Pons (tissue), 1 donor: ENCODE measurements around the gene KCNQ5.
"Not testable (repeated sequence)": the region's sequence is repeated elsewhere in the genome, so short reads cannot be mapped to it uniquely, and the experiment has no call there.

ENCODE experiments used
- DNase-seq: peaks from one replicate; pipeline ENCODE4 v3.0.0-alpha.2; 2016; ENCODE audit warnings: low spot score

Gene KCNQ5

GRCh38 chr6:72952808-72953630 is 331.2 kb downstream of the KCNQ5 start:
- no peak for DNase-seq

- no peak for DNase-seq
Observed at GRCh38 chr6:72953971-72954381, 332.1 kb downstream of the KCNQ5 start.

GRCh38 chr6:72954716-72955115 is 332.9 kb downstream of the KCNQ5 start:
- no peak for DNase-seq

- DNase-seq = no peak
Observed at GRCh38 chr6:72955666-72956065, 333.8 kb downstream of the KCNQ5 start.

- no peak for DNase-seq
Observed at GRCh38 chr6:72956272-72956671, 334.4 kb downstream of the KCNQ5 start.

- no peak for DNase-seq
Observed at GRCh38 chr6:72959821-72960220, 338.0 kb downstream of the KCNQ5 start.

GRCh38 chr6:72963946-72964345 is 342.1 kb downstream of the KCNQ5 start:
- DNase-seq = no peak

- DNase-seq = no peak
Observed at GRCh38 chr6:72966628-72967280, 344.9 kb downstream of the KCNQ5 start.

GRCh38 chr6:72967329-72967728 is 345.5 kb downstream of the KCNQ5 start:
- DNase-seq = no peak

DNA sequence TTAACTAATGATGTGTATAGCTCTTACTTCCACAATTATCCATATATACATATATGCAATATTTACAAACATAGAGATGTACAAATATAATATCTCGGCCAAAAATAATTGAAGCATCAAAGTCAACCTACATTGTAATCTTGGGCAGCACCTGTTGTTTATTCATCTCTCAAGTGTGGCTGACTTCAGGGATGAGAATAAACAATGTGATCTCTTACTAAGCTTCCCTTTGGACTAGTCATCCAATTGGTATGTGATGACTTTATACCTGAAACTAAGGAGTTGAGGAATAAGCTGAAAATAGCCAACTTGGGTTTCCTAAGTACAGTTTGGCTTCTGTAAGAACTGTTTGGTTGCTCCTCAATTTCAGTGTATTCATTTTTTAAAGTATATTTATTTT is 346.8 kb downstream of the KCNQ5 start:
- DNase-seq = no peak

DNA sequence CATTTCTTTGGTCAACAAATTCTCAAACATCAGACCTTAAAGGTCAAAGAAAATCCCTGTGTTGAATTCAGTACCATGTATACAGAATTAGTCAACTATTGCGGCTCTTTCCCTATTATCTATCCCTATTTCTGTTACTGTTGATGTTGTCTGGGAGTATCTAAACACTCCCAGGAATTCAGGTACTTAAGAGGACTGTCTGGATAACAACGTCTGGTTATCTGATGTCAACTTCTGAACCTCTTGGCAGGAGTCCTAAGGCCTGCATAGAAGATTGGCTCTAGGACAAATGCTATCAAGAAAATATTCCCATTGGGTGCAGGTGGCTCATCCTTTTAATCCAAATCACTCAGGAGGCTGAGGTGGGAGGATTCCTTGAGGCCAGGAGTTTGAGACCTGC is 347.8 kb downstream of the KCNQ5 start:
- DNase-seq = no peak

- DNase-seq = no peak
Observed at GRCh38 chr6:72972579-72972978, 350.7 kb downstream of the KCNQ5 start.

DNA sequence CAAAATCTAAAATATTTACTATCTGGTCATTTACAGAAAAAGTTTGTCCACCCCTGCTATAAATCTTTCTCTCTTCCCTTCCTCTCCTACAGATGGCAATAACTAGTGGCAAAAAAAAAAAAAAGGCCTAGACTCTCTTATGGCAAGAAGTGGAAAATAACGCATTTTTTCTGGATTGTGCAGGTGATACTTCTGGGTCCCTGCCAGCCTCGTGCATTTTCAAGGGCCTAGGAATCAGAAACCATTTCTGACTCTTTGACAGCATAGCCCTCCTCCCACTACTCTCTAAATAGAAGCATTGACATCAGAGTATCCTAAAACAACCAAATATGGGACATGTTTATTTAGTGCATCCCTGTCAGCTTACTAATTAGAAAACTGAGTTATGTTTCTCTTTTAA is 352.4 kb downstream of the KCNQ5 start:
- no peak for DNase-seq

GRCh38 chr6:72975352-72975752 is 353.5 kb downstream of the KCNQ5 start:
- no peak for DNase-seq

- DNase-seq = no peak
Observed at GRCh38 chr6:72976484-72976883, 354.6 kb downstream of the KCNQ5 start.

DNA sequence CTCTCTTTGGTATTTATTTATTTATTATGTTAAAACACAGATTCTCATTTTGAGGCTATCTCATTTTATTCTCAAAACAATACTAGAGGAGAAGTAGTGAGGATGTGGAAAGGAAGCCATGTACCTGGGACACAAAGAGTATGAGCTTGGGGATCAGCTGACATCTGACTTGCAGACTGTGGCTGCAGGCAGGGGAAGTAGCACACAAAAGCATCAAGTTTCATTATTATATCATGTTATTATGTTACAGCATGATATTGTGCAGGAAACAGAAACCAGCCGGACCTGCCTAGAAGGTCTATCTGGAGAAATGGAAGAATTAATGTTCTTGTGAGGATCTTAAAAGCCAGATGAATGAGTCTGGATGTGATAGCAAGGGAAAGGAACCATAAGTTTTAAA is 355.2 kb downstream of the KCNQ5 start:
- DNase-seq = no peak

- DNase-seq = not testable (repeated sequence)
Observed at GRCh38 chr6:72978808-72979207, 356.9 kb downstream of the KCNQ5 start.

GRCh38 chr6:72984189-72984831 is 362.4 kb downstream of the KCNQ5 start:
- DNase-seq = not testable (repeated sequence)

DNA sequence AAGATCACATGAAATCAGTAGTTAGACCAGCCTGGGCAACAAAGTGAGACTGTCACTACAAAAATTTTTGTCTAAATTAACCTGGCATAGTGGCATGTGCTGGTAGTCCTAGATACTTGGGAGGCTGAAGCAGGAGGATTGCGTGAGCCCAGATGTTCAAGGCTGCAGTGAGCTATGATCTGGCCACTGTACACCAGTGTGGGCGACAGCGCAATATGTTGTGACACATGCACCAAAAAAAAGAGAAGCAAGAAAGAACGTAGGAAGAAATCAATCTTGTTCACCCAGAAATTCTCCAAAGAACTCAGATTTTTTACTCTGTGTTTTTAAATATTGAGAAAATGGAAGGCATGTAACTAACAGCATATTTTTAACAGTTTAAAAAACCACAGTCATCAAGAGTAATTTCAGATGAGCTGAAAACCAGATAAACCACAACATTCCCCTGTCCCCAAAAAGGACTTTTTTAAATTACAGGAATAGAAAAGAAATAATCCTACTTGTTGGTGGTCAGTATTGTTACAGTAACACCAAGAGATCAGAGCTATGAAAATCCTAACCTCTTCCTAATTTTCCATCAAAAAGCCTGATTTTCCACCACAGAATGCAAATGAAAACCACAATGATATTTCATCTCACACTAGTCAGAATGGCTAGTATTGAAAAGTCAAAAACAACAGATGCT is 363.3 kb downstream of the KCNQ5 start:
- DNase-seq = no peak

GRCh38 chr6:72987301-72987700 is 365.4 kb downstream of the KCNQ5 start:
- peak; percentile 42 for DNase-seq

- DNase-seq = peak; percentile 90
Observed at GRCh38 chr6:72999995-73000394, 378.1 kb downstream of the KCNQ5 start.

- no peak for DNase-seq
Observed at GRCh38 chr6:73000460-73000859, 378.6 kb downstream of the KCNQ5 start.
